ENCODE results near the gene DBNDD1. TPM values are rescaled to one million over a fixed set of nuclear protein-coding genes. Genes with fewer than 3 reads are reported as not detected.

DBNDD1 gene
- total RNA-seq, 2 donors from 2014 or later = 10.9 to 14.8 TPM

DNA sequence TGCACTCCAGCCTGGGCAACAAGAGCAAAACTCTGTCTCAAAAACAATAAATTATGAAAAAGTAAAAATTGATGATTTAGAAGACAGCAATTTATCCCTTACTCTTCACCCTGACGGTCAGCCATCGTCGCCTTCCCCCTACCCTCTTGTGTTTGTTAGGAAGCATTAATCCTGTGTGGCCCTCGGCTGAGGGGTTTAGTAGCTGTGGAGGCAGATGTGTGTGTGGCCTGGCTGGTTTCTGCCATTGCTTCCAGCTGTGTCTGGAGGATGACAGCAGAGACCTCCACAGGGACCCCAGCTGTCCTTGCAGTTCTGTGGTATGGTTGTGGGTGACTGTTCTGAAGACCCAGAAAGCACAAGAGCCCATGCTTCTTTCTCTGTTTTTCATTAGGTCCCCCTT lies 25.9 kb downstream of the DBNDD1 start:
- no peaks in the 10 kb centered on the region for H3K9me3 ChIP-seq
- no peak for ATAC-seq
- H3K27ac ChIP-seq = no peak overlapping the region
- H3K36me3 ChIP-seq (replicated peaks in 1 of 2; ENCODE audit: insufficient read depth in 1 of 2, low read depth in 2 of 2) = peaks cover 0 to 9% of the 10 kb centered on the region in 2 donors
- H3K27me3 ChIP-seq = no peaks in the 10 kb centered on the region
- intact Hi-C loops (cut with DNase I) = no loop called here
- 95 to 98% methylated on average over 4 of the region's 4 CpGs for WGBS, 2 donors
- DNase-seq = no peak
- TF ChIP-seq, protein P1, sequence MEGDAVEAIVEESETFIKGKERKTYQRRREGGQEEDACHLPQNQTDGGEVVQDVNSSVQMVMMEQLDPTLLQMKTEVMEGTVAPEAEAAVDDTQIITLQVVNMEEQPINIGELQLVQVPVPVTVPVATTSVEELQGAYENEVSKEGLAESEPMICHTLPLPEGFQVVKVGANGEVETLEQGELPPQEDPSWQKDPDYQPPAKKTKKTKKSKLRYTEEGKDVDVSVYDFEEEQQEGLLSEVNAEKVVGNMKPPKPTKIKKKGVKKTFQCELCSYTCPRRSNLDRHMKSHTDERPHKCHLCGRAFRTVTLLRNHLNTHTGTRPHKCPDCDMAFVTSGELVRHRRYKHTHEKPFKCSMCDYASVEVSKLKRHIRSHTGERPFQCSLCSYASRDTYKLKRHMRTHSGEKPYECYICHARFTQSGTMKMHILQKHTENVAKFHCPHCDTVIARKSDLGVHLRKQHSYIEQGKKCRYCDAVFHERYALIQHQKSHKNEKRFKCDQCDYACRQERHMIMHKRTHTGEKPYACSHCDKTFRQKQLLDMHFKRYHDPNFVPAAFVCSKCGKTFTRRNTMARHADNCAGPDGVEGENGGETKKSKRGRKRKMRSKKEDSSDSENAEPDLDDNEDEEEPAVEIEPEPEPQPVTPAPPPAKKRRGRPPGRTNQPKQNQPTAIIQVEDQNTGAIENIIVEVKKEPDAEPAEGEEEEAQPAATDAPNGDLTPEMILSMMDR (IDR thresholded peaks at IDR 0.05) = no peak
- TF ChIP-seq POLR2A (IDR thresholded peaks at IDR 0.05) = no peak
- H3K4me1 ChIP-seq = no peaks in the 10 kb centered on the region
- no peak overlapping the region for H3K4me3 ChIP-seq

GRCh38 chr16:89990799-89991198 lies 28.5 kb downstream of the DBNDD1 start:
- ATAC-seq = no peak
- Histone ChIP-seq H3K36me3 (replicated peaks in 1 of 2; ENCODE audit: insufficient read depth in 1 of 2, low read depth in 2 of 2) (peaks cover 0 to 12% of the 10 kb centered on the region in 2 donors), H3K4me1 (no peaks in the 10 kb centered on the region), H3K9me3 (no peaks in the 10 kb centered on the region), H3K27me3 (no peaks in the 10 kb centered on the region), H3K4me3 (no peak overlapping the region), H3K27ac (no peak overlapping the region)
- intact Hi-C loops (cut with DNase I) = no loop called here
- no peak for TF ChIP-seq POLR2A (IDR thresholded peaks at IDR 0.05)
- TF ChIP-seq, protein P1 (IDR thresholded peaks at IDR 0.05) = no peak
- no peak for DNase-seq
- WGBS, 2 donors = 62 to 79% methylated on average over 5 to 7 of the region's 7 CpGs

- peaks cover 0 to 18% of the 10 kb centered on the region in 2 donors for H3K36me3 ChIP-seq (replicated peaks in 1 of 2; ENCODE audit: insufficient read depth in 1 of 2, low read depth in 2 of 2)
- WGBS, 2 donors = 69 to 75% methylated on average over 11 of the region's 11 CpGs
- intact Hi-C loops (cut with DNase I) = no loop called here
These were observed 30.3 kb downstream of the DBNDD1 start for GRCh38 chr16:89988951-89989350.

DNA sequence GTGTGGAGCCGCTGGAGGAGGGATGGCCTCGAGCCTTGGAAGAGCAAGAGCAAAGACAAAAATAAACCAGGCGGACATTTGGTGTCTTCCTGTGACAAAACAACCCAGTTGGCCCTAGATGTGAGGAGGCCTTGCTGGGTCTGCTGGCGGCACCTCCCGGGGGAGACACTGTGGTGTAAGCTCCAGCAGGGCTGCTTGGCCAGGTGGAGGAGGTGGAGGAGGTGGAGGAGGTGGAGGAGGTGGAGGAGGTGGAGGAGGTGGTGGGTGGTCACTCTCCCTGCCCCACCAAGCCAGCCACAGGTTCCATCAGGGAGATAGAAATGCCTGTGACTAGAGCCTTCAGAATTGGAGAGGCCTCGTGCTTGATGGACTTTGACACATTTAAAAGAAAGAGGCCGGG lies 32.1 kb downstream of the DBNDD1 start:
- Histone ChIP-seq H3K9me3 (no peaks in the 10 kb centered on the region), H3K27ac (no peak overlapping the region), H3K4me1 (no peaks in the 10 kb centered on the region), H3K27me3 (no peaks in the 10 kb centered on the region), H3K4me3 (no peak overlapping the region), H3K36me3 (replicated peaks in 1 of 2; ENCODE audit: insufficient read depth in 1 of 2, low read depth in 2 of 2) (peaks cover 0 to 23% of the 10 kb centered on the region in 2 donors)
- WGBS, 2 donors = 96% methylated on average over 7 of the region's 7 CpGs
- DNase-seq (no peak), ATAC-seq (no peak)
- intact Hi-C loops (cut with DNase I) = no loop called here
- TF ChIP-seq POLR2A (IDR thresholded peaks at IDR 0.05) = no peak
- TF ChIP-seq, protein P1 (IDR thresholded peaks at IDR 0.05) = no peak

More at GRCh38 chr16:89988951-89989350, 30.3 kb downstream of the DBNDD1 start:
- ATAC-seq (no peak), DNase-seq (peak in 2 of 4 donors; percentile 41 to 62)
- no peak for TF ChIP-seq POLR2A (IDR thresholded peaks at IDR 0.05)
- TF ChIP-seq, protein P1 (IDR thresholded peaks at IDR 0.05) = no peak
- Histone ChIP-seq H3K4me1 (no peaks in the 10 kb centered on the region), H3K27me3 (no peaks in the 10 kb centered on the region), H3K27ac (no peak overlapping the region), H3K9me3 (no peaks in the 10 kb centered on the region), H3K4me3 (no peak overlapping the region)

DNA sequence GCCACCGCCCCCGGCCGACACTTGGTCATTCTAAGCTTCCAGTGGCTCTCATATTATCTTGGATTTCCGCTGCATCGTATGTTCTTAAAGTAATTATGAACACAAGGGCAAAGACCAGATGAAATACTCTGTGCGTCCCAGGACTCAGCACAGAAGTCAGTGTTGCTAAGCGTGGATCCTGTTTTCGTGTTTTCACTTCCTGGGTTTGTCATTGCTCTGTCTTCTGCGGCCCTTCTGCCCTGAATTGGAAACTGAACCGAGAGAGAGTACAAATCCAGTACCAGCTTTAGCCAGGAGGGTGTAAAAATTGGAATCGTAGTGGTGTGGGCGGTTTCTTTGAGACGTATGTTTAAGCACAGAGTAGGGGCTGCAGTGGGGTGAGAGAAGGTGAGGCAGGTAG lies 32.7 kb downstream of the DBNDD1 start:
- H3K4me3 ChIP-seq = no peak overlapping the region
- H3K27me3 ChIP-seq = no peaks in the 10 kb centered on the region
- WGBS, 2 donors = 90 to 92% methylated on average over 13 of the region's 13 CpGs
- DNase-seq (no peak), ATAC-seq (no peak)
- no peaks in the 10 kb centered on the region for H3K4me1 ChIP-seq
- no peaks in the 10 kb centered on the region for H3K9me3 ChIP-seq
- no peak overlapping the region for H3K27ac ChIP-seq
- intact Hi-C loops (cut with DNase I) = no loop called here
- peaks cover 0 to 28% of the 10 kb centered on the region in 2 donors for H3K36me3 ChIP-seq (replicated peaks in 1 of 2; ENCODE audit: insufficient read depth in 1 of 2, low read depth in 2 of 2)
- TF ChIP-seq, protein P1 (IDR thresholded peaks at IDR 0.05) = no peak
- TF ChIP-seq POLR2A (IDR thresholded peaks at IDR 0.05) = no peak

All from body of pancreas (tissue), 4 donors.